H1 (cell line): ENCODE measurements around the gene ARHGEF3. TPM values are rescaled to one million over a fixed set of nuclear protein-coding genes. Genes with fewer than 3 reads are reported as not detected.

ENCODE experiments used
- CTCF ChIA-PET: fragments of 300-600 bp; sonication (Branson Sonifier 250); formaldehyde crosslinking; loops from one replicate; lab custom pipeline; 2021; ENCODE audit not compliant: partially characterized antibody; lab: Charles Lee
- POLR2A ChIA-PET: fragments of 300-600 bp; sonication (Branson Sonifier 250); formaldehyde crosslinking; loops from one replicate; lab custom pipeline; 2021; ENCODE audit warnings: inconsistent platforms; ENCODE audit not compliant: partially characterized antibody; lab: Charles Lee
- DNase-seq, 2 experiments: peaks; one replicate each; pipeline versions ENCODE4 v3.0.0 to v3.0.0-alpha.2; 2010 to 2022; ENCODE audit warnings: low spot score in 2 of 2, low read depth in 1 of 2, mixed read lengths in 1 of 2
- FAIRE-seq: peaks from 2 replicates; lab custom pipeline; 2011; peaks lifted over from hg19 to GRCh38; lab: Jason Lieb, UNC
- H2AFZ ChIP-seq: 2 replicates; pipeline ENCODE4 v1.8.1; 2012; ENCODE audit warnings: low read length, inconsistent platforms
- H2AK5ac ChIP-seq: 2 replicates; pipeline ENCODE4 v1.6.1; 2013; ENCODE audit warnings: low read depth, low read length
- H2BK120ac ChIP-seq: replicated peaks from 2 replicates; pipeline ENCODE3; 2013; ENCODE audit warnings: low read depth, low read length, inconsistent platforms
- H2BK12ac ChIP-seq: 2 replicates; pipeline ENCODE4 v1.6.1; 2013; ENCODE audit warnings: low read depth, low read length
- H2BK15ac ChIP-seq: 2 replicates; pipeline ENCODE4 v1.6.1; 2013; ENCODE audit warnings: low read length
- H2BK20ac ChIP-seq: 2 replicates; pipeline ENCODE4 v1.6.1; 2013; ENCODE audit warnings: low read length
- H2BK5ac ChIP-seq: 2 replicates; pipeline ENCODE4 v1.6.1; 2013; ENCODE audit warnings: low read depth, low read length
- H3K14ac ChIP-seq: 2 replicates; pipeline ENCODE4 v1.6.1; 2013; ENCODE audit warnings: inconsistent platforms; ENCODE audit not compliant: insufficient read length
- H3K18ac ChIP-seq: 2 replicates; pipeline ENCODE4 v1.6.1; 2013; ENCODE audit warnings: low read length; ENCODE audit errors: extremely low read depth
- H3K23ac ChIP-seq: 2 replicates; pipeline ENCODE4 v1.6.1; 2013; ENCODE audit warnings: inconsistent platforms; ENCODE audit not compliant: insufficient read length
- H3K23me2 ChIP-seq: 2 replicates; pipeline ENCODE4 v1.6.1; 2013; ENCODE audit warnings: low read depth, low read length
- H3K27ac ChIP-seq: 2 replicates; pipeline ENCODE4 v1.6.1; 2011; ENCODE audit warnings: low read depth, low read length, inconsistent platforms
- H3K27me3 ChIP-seq, 4 experiments: replicated peaks in 1 of 4; 1 replicate in 1 of 4; 2 replicates in 3 of 4; pipeline versions ENCODE4 v1.6.1 to v1.8.1; 2011 to 2013; ENCODE audit warnings: low read length in 3 of 4, mild to moderate bottlenecking in 3 of 4, inconsistent platforms in 2 of 4, mixed read lengths in 2 of 4, moderate library complexity in 1 of 4; ENCODE audit not compliant: control insufficient read depth in 3 of 4, insufficient read depth in 3 of 4; ENCODE audit errors: extremely low read depth in 1 of 4
- H3K36me3 ChIP-seq, 4 experiments: 2 replicates each; pipeline versions ENCODE4 v1.6.1 to v1.8.1; 2011 to 2013; ENCODE audit warnings: mild to moderate bottlenecking in 4 of 4, low read length in 3 of 4, moderate library complexity in 2 of 4, control low read depth in 1 of 4, inconsistent platforms in 1 of 4; ENCODE audit not compliant: insufficient read depth in 4 of 4, control insufficient read depth in 2 of 4
- H3K4ac ChIP-seq: replicated peaks from 2 replicates; pipeline ENCODE3; 2013; ENCODE audit warnings: low read length, low read depth, mixed read lengths, inconsistent platforms; ENCODE audit not compliant: insufficient read length
- H3K4me1 ChIP-seq, 4 experiments: replicated peaks in 1 of 4; 1 replicate in 1 of 4; 2 replicates in 3 of 4; pipeline versions ENCODE4 v1.6.1 to v1.8.1; 2011 to 2013; ENCODE audit warnings: low read length in 3 of 4, inconsistent platforms in 2 of 4, mixed read lengths in 1 of 4; ENCODE audit not compliant: insufficient read depth in 4 of 4, control insufficient read depth in 3 of 4
- H3K4me2 ChIP-seq, 2 experiments: 2 replicates each; pipeline versions ENCODE4 v1.6.1 to v1.8.1; 2011 to 2013; ENCODE audit warnings: low read depth in 2 of 2, low read length in 2 of 2, control low read depth in 1 of 2, inconsistent platforms in 1 of 2, mild to moderate bottlenecking in 1 of 2; ENCODE audit not compliant: insufficient read depth in 1 of 2
- H3K4me3 ChIP-seq, 4 experiments: fragments of 200-600, 300-600 bp in 1 of 4; sonication (generic), shearing (Covaris generic), sonication (Bioruptor Twin) in 1 of 4; 2 replicates each; pipeline versions ENCODE4 v1.5.1 to v1.8.1; 2011 to 2016; ENCODE audit warnings: low read length in 4 of 4, low read depth in 3 of 4, control low read depth in 2 of 4, inconsistent platforms in 2 of 4, mild to moderate bottlenecking in 2 of 4, mixed read lengths in 1 of 4, moderate library complexity in 1 of 4; ENCODE audit not compliant: insufficient read depth in 2 of 4; ENCODE audit errors: extremely low read depth in 1 of 4
- H3K56ac ChIP-seq: replicated peaks from 2 replicates; pipeline ENCODE3; 2013; ENCODE audit warnings: low read depth, mild to moderate bottlenecking, mixed read lengths, low read length, inconsistent platforms; ENCODE audit not compliant: insufficient read length
- H3K79me1 ChIP-seq: 2 replicates; pipeline ENCODE4 v1.6.1; 2013; ENCODE audit warnings: low read depth, low read length, control low read depth
- H3K79me2 ChIP-seq, 2 experiments: 2 replicates each; pipeline versions ENCODE4 v1.6.1 to v1.8.1; 2012 to 2013; ENCODE audit warnings: low read length in 2 of 2, mild to moderate bottlenecking in 2 of 2, inconsistent platforms in 1 of 2; ENCODE audit not compliant: insufficient read depth in 2 of 2, control insufficient read depth in 1 of 2
- H3K9ac ChIP-seq, 4 experiments: replicated peaks in 1 of 4; 1 replicate in 1 of 4; 2 replicates in 3 of 4; pipeline versions ENCODE4 v1.6.1 to v1.8.1; 2011 to 2013; ENCODE audit warnings: low read depth in 3 of 4, low read length in 3 of 4, control low read depth in 2 of 4, mild to moderate bottlenecking in 2 of 4, moderate library complexity in 2 of 4, inconsistent platforms in 1 of 4; ENCODE audit errors: extremely low read depth in 1 of 4
- H3K9me3 ChIP-seq, 2 experiments: 2 replicates each; pipeline versions ENCODE4 v1.6.1 to v1.8.1; 2012 to 2013; ENCODE audit warnings: mild to moderate bottlenecking in 2 of 2, moderate library complexity in 2 of 2, control low read depth in 1 of 2, inconsistent platforms in 1 of 2, low read depth in 1 of 2, low read length in 1 of 2, mixed read lengths in 1 of 2; ENCODE audit not compliant: insufficient read depth in 2 of 2
- H4K20me1 ChIP-seq, 2 experiments: replicated peaks in 1 of 2; 2 replicates each; pipeline versions ENCODE3 to v1.8.1; 2011 to 2013; ENCODE audit warnings: inconsistent platforms in 2 of 2, low read length in 2 of 2, mild to moderate bottlenecking in 1 of 2; ENCODE audit not compliant: insufficient read depth in 2 of 2, control insufficient read depth in 1 of 2
- H4K5ac ChIP-seq: 2 replicates; pipeline ENCODE4 v1.6.1; 2013; ENCODE audit warnings: low read length, low read depth, mixed read lengths, inconsistent platforms; ENCODE audit not compliant: insufficient read length
- H4K8ac ChIP-seq: 2 replicates; pipeline ENCODE4 v1.8.0; 2013; ENCODE audit warnings: mild to moderate bottlenecking, moderate library complexity, low read length, inconsistent platforms; ENCODE audit not compliant: insufficient read depth; ENCODE audit errors: extremely low read depth
- H4K91ac ChIP-seq: replicated peaks from 2 replicates; pipeline ENCODE3; 2013; ENCODE audit warnings: low read length, mixed read lengths, inconsistent platforms; ENCODE audit not compliant: insufficient read length
- ATF2 ChIP-seq: IDR thresholded peaks from 2 replicates; pipeline ENCODE4 v1.6.1; 2012; ENCODE audit warnings: low read length, inconsistent platforms
- CEBPB ChIP-seq: IDR thresholded peaks from 2 replicates; pipeline ENCODE4 v1.6.1; 2012; ENCODE audit warnings: low read depth, low read length
- EGR1 ChIP-seq: IDR thresholded peaks from 2 replicates; pipeline ENCODE4 v1.6.1; 2011; ENCODE audit warnings: low read depth, low read length, borderline replicate concordance
- JUN ChIP-seq: IDR thresholded peaks from 2 replicates; pipeline ENCODE4 v1.6.1; 2011; ENCODE audit warnings: low read depth, mild to moderate bottlenecking, improper control_type of control experiment, low read length
- MAFK ChIP-seq: IDR thresholded peaks from 2 replicates; pipeline ENCODE4 v1.6.1; 2012; ENCODE audit warnings: low read depth, mild to moderate bottlenecking, improper control_type of control experiment, low read length
- NANOG ChIP-seq: IDR thresholded peaks from 2 replicates; pipeline ENCODE4 v1.6.1; 2011; ENCODE audit warnings: low read length, low read depth, mild to moderate bottlenecking, inconsistent platforms; ENCODE audit not compliant: insufficient read depth, poor library complexity, severe bottlenecking
- RBBP5 ChIP-seq: IDR thresholded peaks from 2 replicates; pipeline ENCODE4 v1.7.1; 2012; ENCODE audit warnings: low read depth, mild to moderate bottlenecking, inconsistent platforms, low read length, moderate library complexity, borderline replicate concordance
- RNF2 ChIP-seq: fragments of 200-900, 300-1000 bp; sonication (generic); IDR thresholded peaks from 2 replicates; pipeline ENCODE4 v1.7.1; 2016; ENCODE audit warnings: borderline replicate concordance, low read depth, mild to moderate bottlenecking, antibody characterized with exemption, low read length; ENCODE audit not compliant: poor library complexity, severe bottlenecking; ENCODE audit errors: missing control alignments
- SP1 ChIP-seq: IDR thresholded peaks from 2 replicates; pipeline ENCODE4 v1.6.1; 2011; ENCODE audit warnings: low read depth, low read length
- SP4 ChIP-seq: IDR thresholded peaks from 2 replicates; pipeline ENCODE4 v1.6.1; 2012; ENCODE audit warnings: low read length, inconsistent platforms
- USF2 ChIP-seq: IDR thresholded peaks from 2 replicates; pipeline ENCODE4 v1.6.1; 2011; ENCODE audit warnings: low read length, improper control_type of control experiment
- YY1 ChIP-seq: IDR thresholded peaks from 2 replicates; pipeline ENCODE4 v1.6.1; 2011; ENCODE audit warnings: low read depth, mild to moderate bottlenecking, low read length
- WGBS, 2 experiments: shearing (Covaris generic) in 1 of 2; methylation state at CpG; one replicate each; pipeline versions ENCODE4 v1.1.6 to v1.1.7; 2013 to 2015; ENCODE audit warnings: low lambda C conversion rate in 2 of 2, mixed read lengths in 2 of 2, inconsistent platforms in 1 of 2, low coverage in 1 of 2, missing lambda C conversion rate in 1 of 2; ENCODE audit not compliant: insufficient replicate concordance in 2 of 2, insufficient coverage in 1 of 2, insufficient read length in 1 of 2; ENCODE audit errors: extremely low coverage in 1 of 2, missing lambda C conversion rate in 1 of 2; 5-methylcytosine and 5-hydroxymethylcytosine counted together
- polyA plus RNA-seq, 7 experiments: library from polyadenylated mRNA; depleted of rRNA in 3 of 7; stranded (reverse) in 5 of 7; unstranded in 2 of 7; fragments of >200 nt in 5 of 7; fragments of 200-250 nt in 2 of 7; gene quantifications; 1 replicate in 5 of 7; 2 replicates in 1 of 7; 4 replicates in 1 of 7; pipeline versions ENCODE4 v1.2.1 to v1.2.3, GENCODE V29; 2011 to 2013; ENCODE audit warnings: missing spikeins in 2 of 7, mixed read lengths in 2 of 7
- total RNA-seq: library from RNA; stranded (reverse); fragmentation: NEBNext Ultra II Directional; extraction: Animal tissue kit (Norgen Biotek cat#: 25700); gene quantifications from 2 replicates; pipeline ENCODE4 v1.2.1, GENCODE V29; 2021

Gene ARHGEF3
- total and polyA plus RNA-seq, 2 of the 8 experiments (the other 6 are each of a cell fraction or from before 2014, with no cell fraction given) = 2.8 to 6.0 TPM

GRCh38 chr3:56689303-56689702 is 112.4 kb downstream of the ARHGEF3 start:
- Histone ChIP-seq H4K91ac (no peak overlapping the region), H3K27ac (no peak overlapping the region), H3K36me3 (no peaks in the 10 kb centered on the region), H3K79me1 (no peaks in the 10 kb centered on the region), H2AFZ (no peak overlapping the region), H2BK12ac (no peak overlapping the region), H3K27me3 (peaks cover 0 to 8% (median 3%) of the 10 kb centered on the region in 4 experiments; a peak in 4 of 7 replicates), H4K20me1 (no peaks in the 10 kb centered on the region), H3K4ac (no peak overlapping the region), H3K9me3 (peaks cover 0 to 5% of the 10 kb centered on the region in 2 experiments; a peak in 2 of 4 replicates), H4K5ac (no peak overlapping the region), H3K18ac (no peak overlapping the region), H2BK5ac (no peak overlapping the region), H4K8ac (no peak overlapping the region), H2BK120ac (no peak overlapping the region), H3K23me2 (no peaks in the 10 kb centered on the region), H3K56ac (no peak overlapping the region), H3K4me2 (no peak overlapping the region), H3K14ac (no peak overlapping the region), H3K4me1 (no peaks in the 10 kb centered on the region), H2AK5ac (no peak overlapping the region), H3K4me3 (no peak overlapping the region), H2BK15ac (no peak overlapping the region), H3K79me2 (no peaks in the 10 kb centered on the region), H3K9ac (no peak overlapping the region), H3K23ac (no peak overlapping the region), H2BK20ac (no peak overlapping the region)
- POLR2A ChIA-PET = no interaction called here
- CTCF ChIA-PET = interaction anchor here (1.1 to 2.1 kb wide), 2 partner anchors 300 to 306 kb away, joined by 3 to 6 read pairs; no protein-coding TSS in a partner anchor
- FAIRE-seq = no peak
- whole genome bisulfite sequencing, 2 experiments = 86% methylated on average over 1 of the region's 1 CpG; no CpG with 5 or more reads in 1 of the 2 experiments
- no peak for DNase-seq
- TF ChIP-seq RNF2 = no peak
- no peak for TF ChIP-seq RBBP5
- no peak for TF ChIP-seq SP4
- no peak for TF ChIP-seq JUN
- TF ChIP-seq MAFK = no peak
- no peak for TF ChIP-seq CEBPB
- TF ChIP-seq YY1 = no peak
- no peak for TF ChIP-seq USF2
- no peak for TF ChIP-seq EGR1
- no peak for TF ChIP-seq ATF2
- TF ChIP-seq SP1 = no peak
- no peak for TF ChIP-seq NANOG
